ENCODE data around the gene CDH20. TPM values are rescaled to one million over a fixed set of nuclear protein-coding genes. Genes with fewer than 3 reads are reported as not detected.

CDH20 gene
- total and polyA plus RNA-seq, 2 donors from 2014 or later, result 0.16 to 0.30 TPM

DNA sequence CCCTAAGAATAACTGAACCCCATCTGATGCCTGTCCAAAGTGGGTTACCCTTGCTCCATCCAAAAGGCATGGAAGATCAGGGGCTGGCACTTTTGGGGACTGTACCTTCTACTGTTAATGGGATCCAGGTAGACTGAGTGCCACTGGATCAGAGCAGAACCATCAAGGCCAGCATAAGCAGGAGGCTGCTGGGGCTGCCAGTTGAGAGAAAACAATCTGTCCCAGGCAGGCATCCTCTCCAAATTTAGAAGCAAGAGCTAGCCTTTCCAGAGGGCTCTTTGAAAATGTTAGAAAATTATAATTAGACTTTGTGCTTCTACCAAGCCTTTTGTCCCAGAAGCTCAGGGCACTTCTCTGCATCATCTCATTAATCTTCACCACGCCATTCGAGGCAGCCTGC is 245.6 kb downstream of the CDH20 start:
- Histone ChIP-seq H3K9ac (ENCODE audit: low read length in 3 of 3) (no peak overlapping the region), H3K36me3 (ENCODE audit: control insufficient read depth in 2 of 3, insufficient read depth in 3 of 3, low read length in 3 of 3) (no peaks in the 10 kb centered on the region), H3K9me3 (ENCODE audit: control insufficient read depth in 2 of 3, insufficient read depth in 1 of 3, low read length in 3 of 3) (no peaks in the 10 kb centered on the region), H3K27me3 (ENCODE audit: control insufficient read depth, insufficient read depth, low read length) (no peaks in the 10 kb centered on the region), H3K27ac (ENCODE audit: low read depth in 2 of 2, low read length in 2 of 2) (no peak overlapping the region), H3K4me1 (ENCODE audit: control insufficient read depth in 2 of 3, insufficient read depth in 2 of 3, low read depth in 1 of 3, low read length in 3 of 3) (peaks cover 0 to 4% (median 0%) of the 10 kb centered on the region in 3 donors), H3K4me3 (ENCODE audit: low read length in 3 of 3) (no peak overlapping the region)
- intact Hi-C loops (cut with DNase I), result no loop called here
- TF ChIP-seq, protein P1, sequence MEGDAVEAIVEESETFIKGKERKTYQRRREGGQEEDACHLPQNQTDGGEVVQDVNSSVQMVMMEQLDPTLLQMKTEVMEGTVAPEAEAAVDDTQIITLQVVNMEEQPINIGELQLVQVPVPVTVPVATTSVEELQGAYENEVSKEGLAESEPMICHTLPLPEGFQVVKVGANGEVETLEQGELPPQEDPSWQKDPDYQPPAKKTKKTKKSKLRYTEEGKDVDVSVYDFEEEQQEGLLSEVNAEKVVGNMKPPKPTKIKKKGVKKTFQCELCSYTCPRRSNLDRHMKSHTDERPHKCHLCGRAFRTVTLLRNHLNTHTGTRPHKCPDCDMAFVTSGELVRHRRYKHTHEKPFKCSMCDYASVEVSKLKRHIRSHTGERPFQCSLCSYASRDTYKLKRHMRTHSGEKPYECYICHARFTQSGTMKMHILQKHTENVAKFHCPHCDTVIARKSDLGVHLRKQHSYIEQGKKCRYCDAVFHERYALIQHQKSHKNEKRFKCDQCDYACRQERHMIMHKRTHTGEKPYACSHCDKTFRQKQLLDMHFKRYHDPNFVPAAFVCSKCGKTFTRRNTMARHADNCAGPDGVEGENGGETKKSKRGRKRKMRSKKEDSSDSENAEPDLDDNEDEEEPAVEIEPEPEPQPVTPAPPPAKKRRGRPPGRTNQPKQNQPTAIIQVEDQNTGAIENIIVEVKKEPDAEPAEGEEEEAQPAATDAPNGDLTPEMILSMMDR (IDR thresholded peaks at IDR 0.05; ENCODE audit: borderline replicate concordance, extremely low read depth, insufficient read depth), result no peak
- no peak for FAIRE-seq
- DNase-seq, result no peak

DNA sequence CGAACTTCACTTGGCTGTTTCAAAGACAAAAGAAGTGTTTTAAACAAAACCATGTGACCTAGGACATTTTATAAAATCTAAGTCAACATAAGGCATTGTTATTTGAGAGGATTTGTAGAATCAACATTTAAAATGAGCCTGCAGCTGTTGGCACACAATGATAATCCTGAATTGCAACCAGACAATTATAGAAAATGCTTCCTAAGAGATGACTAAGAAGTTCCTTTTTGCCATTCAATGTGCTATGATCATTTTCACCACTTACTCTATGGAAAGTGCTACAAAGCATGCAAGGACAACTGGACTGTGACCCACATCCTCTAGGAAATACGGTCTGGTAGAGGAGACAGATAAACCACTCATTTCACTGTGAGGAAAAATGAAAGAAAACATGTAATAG is 246.4 kb downstream of the CDH20 start:
- Histone ChIP-seq H3K27me3 (ENCODE audit: control insufficient read depth, insufficient read depth, low read length) (no peaks in the 10 kb centered on the region), H3K9ac (ENCODE audit: low read length in 3 of 3) (no peak overlapping the region), H3K9me3 (ENCODE audit: control insufficient read depth in 2 of 3, insufficient read depth in 1 of 3, low read length in 3 of 3) (no peaks in the 10 kb centered on the region), H3K4me1 (ENCODE audit: control insufficient read depth in 2 of 3, insufficient read depth in 2 of 3, low read depth in 1 of 3, low read length in 3 of 3) (peaks cover 0 to 4% (median 0%) of the 10 kb centered on the region in 3 donors), H3K4me3 (ENCODE audit: low read length in 3 of 3) (no peak overlapping the region), H3K27ac (ENCODE audit: low read depth in 2 of 2, low read length in 2 of 2) (no peak overlapping the region), H3K36me3 (ENCODE audit: control insufficient read depth in 2 of 3, insufficient read depth in 3 of 3, low read length in 3 of 3) (no peaks in the 10 kb centered on the region)
- intact Hi-C loops (cut with DNase I), result no loop called here
- DNase-seq (no peak), FAIRE-seq (no peak)
- TF ChIP-seq, protein P1 (IDR thresholded peaks at IDR 0.05; ENCODE audit: borderline replicate concordance, extremely low read depth, insufficient read depth), result no peak

DNA sequence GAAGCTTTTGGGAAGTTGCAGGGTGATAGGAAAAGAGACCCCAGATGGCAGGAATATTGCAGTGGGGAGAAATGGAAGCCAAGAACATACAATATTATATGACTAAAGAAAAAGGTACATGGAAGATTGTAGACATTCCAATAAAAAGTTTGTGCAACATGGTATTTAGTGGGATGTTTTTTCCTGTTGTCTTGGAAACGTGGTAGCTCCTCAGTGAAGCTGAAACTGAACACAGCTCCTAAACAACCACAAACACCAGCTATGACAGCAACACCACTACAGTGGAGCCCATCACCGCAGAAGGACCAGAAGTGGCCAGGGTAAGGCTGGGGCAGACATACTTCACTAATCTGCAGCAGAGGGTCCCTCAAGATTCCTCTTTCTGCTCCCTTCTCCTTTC is 246.8 kb downstream of the CDH20 start:
- Histone ChIP-seq H3K36me3 (ENCODE audit: control insufficient read depth in 2 of 3, insufficient read depth in 3 of 3, low read length in 3 of 3) (no peaks in the 10 kb centered on the region), H3K27me3 (ENCODE audit: control insufficient read depth, insufficient read depth, low read length) (no peaks in the 10 kb centered on the region), H3K4me3 (ENCODE audit: low read length in 3 of 3) (no peak overlapping the region), H3K27ac (ENCODE audit: low read depth in 2 of 2, low read length in 2 of 2) (no peak overlapping the region), H3K4me1 (ENCODE audit: control insufficient read depth in 2 of 3, insufficient read depth in 2 of 3, low read depth in 1 of 3, low read length in 3 of 3) (peaks cover 0 to 4% (median 0%) of the 10 kb centered on the region in 3 donors), H3K9ac (ENCODE audit: low read length in 3 of 3) (no peak overlapping the region), H3K9me3 (ENCODE audit: control insufficient read depth in 2 of 3, insufficient read depth in 1 of 3, low read length in 3 of 3) (no peaks in the 10 kb centered on the region)
- TF ChIP-seq, protein P1 (IDR thresholded peaks at IDR 0.05; ENCODE audit: borderline replicate concordance, extremely low read depth, insufficient read depth), result no peak
- DNase-seq, result no peak
- intact Hi-C loops (cut with DNase I), result no loop called here
- no peak for FAIRE-seq
